Sigmoid colon (tissue), 4 donors: Measurements from ENCODE around the gene SRXN1.

Source experiments
- POLR2AphosphoS5 ChIP-seq, 4 donors: sonication (generic); formaldehyde crosslinking; IDR thresholded peaks; one replicate each; pipeline ENCODE4 v1.6.1; 2017; ENCODE audit warnings: antibody characterized with exemption in 4 of 4
- TF ChIP-seq, protein P1 (sequence below), 4 experiments: fragments of 450-650 bp in 3 of 4; fragments of 200-600 bp in 1 of 4; IDR thresholded peaks; one replicate each; pipeline ENCODE4 v1.5.1; 2016 to 2019; ENCODE audit warnings: antibody characterized with exemption in 4 of 4, mild to moderate bottlenecking in 3 of 4, moderate library complexity in 2 of 4

DNA sequence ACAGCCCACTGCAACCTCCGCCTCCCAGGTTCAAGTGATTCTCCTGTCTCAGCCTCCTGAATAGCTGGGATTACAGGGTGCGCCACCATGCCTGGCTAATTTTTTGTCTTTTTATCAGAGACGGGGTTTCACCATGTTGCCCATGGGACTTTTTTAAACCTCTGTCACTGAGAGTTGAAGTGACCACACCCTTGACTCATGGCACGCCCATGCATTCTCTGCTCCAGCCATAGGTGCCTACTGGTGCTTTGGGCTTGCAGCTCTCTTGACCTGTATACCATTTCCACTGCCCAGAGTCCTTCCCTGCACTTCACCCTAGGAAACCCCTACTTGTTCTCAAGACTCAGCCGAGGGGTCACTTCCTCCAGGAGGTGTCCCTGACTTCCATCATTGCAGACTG lies 25.0 kb upstream of the SRXN1 start:
- TF ChIP-seq, protein P1, sequence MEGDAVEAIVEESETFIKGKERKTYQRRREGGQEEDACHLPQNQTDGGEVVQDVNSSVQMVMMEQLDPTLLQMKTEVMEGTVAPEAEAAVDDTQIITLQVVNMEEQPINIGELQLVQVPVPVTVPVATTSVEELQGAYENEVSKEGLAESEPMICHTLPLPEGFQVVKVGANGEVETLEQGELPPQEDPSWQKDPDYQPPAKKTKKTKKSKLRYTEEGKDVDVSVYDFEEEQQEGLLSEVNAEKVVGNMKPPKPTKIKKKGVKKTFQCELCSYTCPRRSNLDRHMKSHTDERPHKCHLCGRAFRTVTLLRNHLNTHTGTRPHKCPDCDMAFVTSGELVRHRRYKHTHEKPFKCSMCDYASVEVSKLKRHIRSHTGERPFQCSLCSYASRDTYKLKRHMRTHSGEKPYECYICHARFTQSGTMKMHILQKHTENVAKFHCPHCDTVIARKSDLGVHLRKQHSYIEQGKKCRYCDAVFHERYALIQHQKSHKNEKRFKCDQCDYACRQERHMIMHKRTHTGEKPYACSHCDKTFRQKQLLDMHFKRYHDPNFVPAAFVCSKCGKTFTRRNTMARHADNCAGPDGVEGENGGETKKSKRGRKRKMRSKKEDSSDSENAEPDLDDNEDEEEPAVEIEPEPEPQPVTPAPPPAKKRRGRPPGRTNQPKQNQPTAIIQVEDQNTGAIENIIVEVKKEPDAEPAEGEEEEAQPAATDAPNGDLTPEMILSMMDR (IDR thresholded peaks at IDR 0.05), result no peak
- no peak for TF ChIP-seq POLR2AphosphoS5 (IDR thresholded peaks at IDR 0.05)
